ENCODE results near the gene SLC25A4.

Gene SLC25A4

GRCh38 chr4:185119927-185120630 lies 23.0 kb upstream of the SLC25A4 start:
- DNase-seq (ENCODE audit: low read depth), result peak; percentile 33
- H3K4me3 ChIP-seq (ENCODE audit: low read depth, low read length), result no peak overlapping the region
- TF ChIP-seq, protein P1, sequence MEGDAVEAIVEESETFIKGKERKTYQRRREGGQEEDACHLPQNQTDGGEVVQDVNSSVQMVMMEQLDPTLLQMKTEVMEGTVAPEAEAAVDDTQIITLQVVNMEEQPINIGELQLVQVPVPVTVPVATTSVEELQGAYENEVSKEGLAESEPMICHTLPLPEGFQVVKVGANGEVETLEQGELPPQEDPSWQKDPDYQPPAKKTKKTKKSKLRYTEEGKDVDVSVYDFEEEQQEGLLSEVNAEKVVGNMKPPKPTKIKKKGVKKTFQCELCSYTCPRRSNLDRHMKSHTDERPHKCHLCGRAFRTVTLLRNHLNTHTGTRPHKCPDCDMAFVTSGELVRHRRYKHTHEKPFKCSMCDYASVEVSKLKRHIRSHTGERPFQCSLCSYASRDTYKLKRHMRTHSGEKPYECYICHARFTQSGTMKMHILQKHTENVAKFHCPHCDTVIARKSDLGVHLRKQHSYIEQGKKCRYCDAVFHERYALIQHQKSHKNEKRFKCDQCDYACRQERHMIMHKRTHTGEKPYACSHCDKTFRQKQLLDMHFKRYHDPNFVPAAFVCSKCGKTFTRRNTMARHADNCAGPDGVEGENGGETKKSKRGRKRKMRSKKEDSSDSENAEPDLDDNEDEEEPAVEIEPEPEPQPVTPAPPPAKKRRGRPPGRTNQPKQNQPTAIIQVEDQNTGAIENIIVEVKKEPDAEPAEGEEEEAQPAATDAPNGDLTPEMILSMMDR (conservative IDR thresholded peaks at IDR 0.05; ENCODE audit: low read depth, low read length), result no peak

GRCh38 chr4:185120631-185120946 lies 22.5 kb upstream of the SLC25A4 start:
- TF ChIP-seq, protein P1 (conservative IDR thresholded peaks at IDR 0.05; ENCODE audit: low read depth, low read length), result no peak
- H3K4me3 ChIP-seq (ENCODE audit: low read depth, low read length), result no peak overlapping the region
- no peak for DNase-seq (ENCODE audit: low read depth)

- no peak for DNase-seq (ENCODE audit: low read depth)
- TF ChIP-seq, protein P1 (conservative IDR thresholded peaks at IDR 0.05; ENCODE audit: low read depth, low read length), result no peak
- no peak overlapping the region for H3K4me3 ChIP-seq (ENCODE audit: low read depth, low read length)
Measured at GRCh38 chr4:185122681-185123345, 20.3 kb upstream of the SLC25A4 start.

DNA sequence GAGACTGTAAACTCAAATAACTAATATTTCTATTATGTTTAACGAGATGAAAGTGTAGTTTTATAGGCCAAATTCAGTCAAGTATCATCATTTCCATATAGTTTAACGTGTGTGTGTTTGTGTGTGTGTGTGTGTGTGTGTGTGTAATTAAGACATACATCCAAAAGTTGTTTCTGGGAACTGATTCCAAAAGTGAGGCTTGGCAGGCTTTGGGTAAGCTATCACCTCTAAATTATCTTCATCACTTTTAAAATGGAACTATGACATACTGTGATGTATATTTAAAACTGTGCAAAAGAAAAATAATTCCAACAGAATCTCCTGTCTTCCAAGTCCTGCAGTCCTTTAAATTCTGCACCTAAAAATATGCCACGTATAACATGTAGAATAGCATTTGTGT lies 19.1 kb upstream of the SLC25A4 start:
- H3K4me3 ChIP-seq (ENCODE audit: low read depth, low read length), result no peak overlapping the region
- DNase-seq (ENCODE audit: low read depth), result no peak
- TF ChIP-seq, protein P1 (conservative IDR thresholded peaks at IDR 0.05; ENCODE audit: low read depth, low read length), result no peak

GRCh38 chr4:185127021-185127925 lies 15.8 kb upstream of the SLC25A4 start:
- H3K4me3 ChIP-seq (ENCODE audit: low read depth, low read length), result peak overlapping the region; percentile 59

GRCh38 chr4:185128272-185129119 lies 14.6 kb upstream of the SLC25A4 start:
- TF ChIP-seq, protein P1 (conservative IDR thresholded peaks at IDR 0.05; ENCODE audit: low read depth, low read length), result no peak
- DNase-seq (ENCODE audit: low read depth), result peak; percentile 14
- peak overlapping the region; percentile 59 for H3K4me3 ChIP-seq (ENCODE audit: low read depth, low read length)

More at GRCh38 chr4:185127021-185127925, 15.8 kb upstream of the SLC25A4 start:
- DNase-seq (ENCODE audit: low read depth), result peak; percentile 29
- TF ChIP-seq, protein P1 (conservative IDR thresholded peaks at IDR 0.05; ENCODE audit: low read depth, low read length), result no peak
